Suprapubic skin (tissue), 3 donors: ENCODE results near the gene ATP5F1C.

ENCODE experiments used
- CTCF ChIP-seq, 2 donors: fragments of 200-600 bp in 1 of 2; fragments of 450-650 bp in 1 of 2; sonication (generic) in 1 of 2; IDR thresholded peaks; one replicate each; pipeline ENCODE4 v1.5.1; 2016 to 2019; ENCODE audit warnings: antibody characterized with exemption in 2 of 2, mild to moderate bottlenecking in 1 of 2, moderate library complexity in 1 of 2
- EP300 ChIP-seq: sonication (generic); formaldehyde crosslinking; IDR thresholded peaks from one replicate; pipeline ENCODE4 v1.6.1; 2017; ENCODE audit warnings: antibody characterized with exemption
- POLR2A ChIP-seq, 2 donors: fragments of 450-650 bp; IDR thresholded peaks; one replicate each; pipeline ENCODE4 v1.6.1; 2017; ENCODE audit warnings: antibody characterized with exemption in 2 of 2, mild to moderate bottlenecking in 2 of 2, moderate library complexity in 2 of 2

- TF ChIP-seq POLR2A (IDR thresholded peaks at IDR 0.05) (no peak), CTCF (IDR thresholded peaks at IDR 0.05) (no peak), EP300 (no peak)
Observed at GRCh38 chr10:7750222-7750621, 37.8 kb upstream of the ATP5F1C start.
